Renal cortex interstitium (tissue), 11 donors: ENCODE data around the gene VAC14. TPM values are rescaled to one million over a fixed set of nuclear protein-coding genes. Genes with fewer than 3 reads are reported as not detected.
"Not testable (repeated sequence)": the region's sequence is repeated elsewhere in the genome, so short reads cannot be mapped to it uniquely, and the experiment has no call there.

Experiments
- DNase-seq, 11 donors: peaks; one replicate each; pipeline ENCODE4 v3.0.0-alpha.2; 2013; ENCODE audit warnings: low read depth in 9 of 11, low spot score in 4 of 11; ENCODE audit errors: extremely low read depth in 1 of 11
- polyA plus RNA-seq, 3 donors: library from polyadenylated mRNA; unstranded; fragments of 120-200 nt; gene quantifications; one replicate each; pipeline ENCODE4 v1.2.1, GENCODE V29; 2013; ENCODE audit not compliant: insufficient read length in 3 of 3

Gene VAC14
- polyA plus RNA-seq, 3 donors: 38.3 to 44.0 (median 44.0) TPM

DNA sequence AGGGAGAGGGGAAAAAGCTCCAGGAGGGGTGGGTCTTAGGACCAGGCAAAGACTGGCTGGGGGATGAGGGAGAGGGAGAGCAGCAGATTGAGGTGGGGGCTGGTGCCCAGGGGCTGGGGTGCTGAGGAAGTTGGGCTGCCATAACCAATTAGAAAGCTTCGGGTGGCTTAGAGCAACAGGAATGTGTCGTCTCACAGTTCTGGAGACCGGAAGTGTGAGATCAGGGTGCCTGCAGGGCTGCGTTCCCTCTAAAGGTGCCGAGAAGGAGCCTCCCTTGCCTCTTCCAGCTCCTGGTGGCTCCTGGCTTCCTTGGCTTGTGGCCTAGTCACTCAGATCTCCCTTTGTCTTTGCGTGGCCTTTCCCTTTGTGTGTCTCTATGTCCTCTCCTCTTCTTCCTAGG, 152.4 kb downstream of the VAC14 start:
- no peak for DNase-seq

DNA sequence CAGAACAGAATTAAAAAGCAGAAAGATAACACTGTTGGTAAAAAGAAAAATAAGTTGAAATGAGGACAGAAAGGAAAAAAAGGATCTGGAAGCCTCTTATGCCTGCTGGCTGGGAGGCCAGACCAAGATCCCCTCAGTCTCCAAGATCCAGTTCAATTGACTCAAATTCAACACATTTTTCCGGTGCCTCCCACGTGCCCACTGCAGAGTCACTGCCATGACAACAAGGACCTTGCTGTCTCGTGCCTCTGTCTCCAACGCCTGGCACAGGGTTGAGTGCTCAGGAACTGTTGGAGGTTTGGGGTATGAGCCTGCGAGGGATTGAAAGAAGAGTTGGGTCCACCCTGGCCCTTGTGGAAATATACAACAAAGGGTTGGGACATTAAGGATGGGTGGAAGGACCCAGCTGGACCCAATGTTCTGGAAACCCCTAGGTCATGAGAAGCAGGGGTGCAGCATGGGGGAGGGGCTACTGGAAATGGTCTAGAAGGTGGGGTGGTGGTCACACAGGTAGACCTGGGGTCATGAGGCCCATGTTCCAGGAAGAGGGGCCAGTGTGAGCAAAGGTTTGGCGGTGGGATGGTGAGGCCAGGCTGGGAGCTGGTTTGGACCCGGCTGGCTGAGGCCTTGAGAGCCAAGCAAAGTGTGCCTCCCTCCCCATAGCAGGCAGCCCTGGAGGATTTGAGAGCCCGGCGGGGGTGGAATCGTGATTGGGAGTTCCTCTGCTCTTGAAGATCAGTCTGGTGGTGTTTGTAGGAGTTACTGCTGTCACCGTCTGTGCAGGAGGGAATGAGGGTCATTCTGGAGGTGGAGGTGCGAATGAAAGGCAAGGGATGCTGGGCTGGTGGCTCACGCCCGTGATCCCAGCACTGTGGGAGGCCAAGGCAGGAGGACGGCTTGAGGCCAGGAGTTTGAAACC, 153.3 kb downstream of the VAC14 start:
- no peak for DNase-seq

GRCh38 chr16:70646260-70647241, 154.4 kb downstream of the VAC14 start, which contains the start of gene IL34:
TSS of gene IL34 (plus strand) at chr16:70646559. CDS start at chr16:70646948, 389 bp downstream.
- no peak for DNase-seq

GRCh38 chr16:70644763-70645597, 156.0 kb downstream of the VAC14 start:
- no peak for DNase-seq

- DNase-seq: not testable (repeated sequence)
Measured at GRCh38 chr16:70643264-70643663, 157.7 kb downstream of the VAC14 start.

- no peak for DNase-seq
Measured at GRCh38 chr16:70642633-70643032, 158.3 kb downstream of the VAC14 start.

DNA sequence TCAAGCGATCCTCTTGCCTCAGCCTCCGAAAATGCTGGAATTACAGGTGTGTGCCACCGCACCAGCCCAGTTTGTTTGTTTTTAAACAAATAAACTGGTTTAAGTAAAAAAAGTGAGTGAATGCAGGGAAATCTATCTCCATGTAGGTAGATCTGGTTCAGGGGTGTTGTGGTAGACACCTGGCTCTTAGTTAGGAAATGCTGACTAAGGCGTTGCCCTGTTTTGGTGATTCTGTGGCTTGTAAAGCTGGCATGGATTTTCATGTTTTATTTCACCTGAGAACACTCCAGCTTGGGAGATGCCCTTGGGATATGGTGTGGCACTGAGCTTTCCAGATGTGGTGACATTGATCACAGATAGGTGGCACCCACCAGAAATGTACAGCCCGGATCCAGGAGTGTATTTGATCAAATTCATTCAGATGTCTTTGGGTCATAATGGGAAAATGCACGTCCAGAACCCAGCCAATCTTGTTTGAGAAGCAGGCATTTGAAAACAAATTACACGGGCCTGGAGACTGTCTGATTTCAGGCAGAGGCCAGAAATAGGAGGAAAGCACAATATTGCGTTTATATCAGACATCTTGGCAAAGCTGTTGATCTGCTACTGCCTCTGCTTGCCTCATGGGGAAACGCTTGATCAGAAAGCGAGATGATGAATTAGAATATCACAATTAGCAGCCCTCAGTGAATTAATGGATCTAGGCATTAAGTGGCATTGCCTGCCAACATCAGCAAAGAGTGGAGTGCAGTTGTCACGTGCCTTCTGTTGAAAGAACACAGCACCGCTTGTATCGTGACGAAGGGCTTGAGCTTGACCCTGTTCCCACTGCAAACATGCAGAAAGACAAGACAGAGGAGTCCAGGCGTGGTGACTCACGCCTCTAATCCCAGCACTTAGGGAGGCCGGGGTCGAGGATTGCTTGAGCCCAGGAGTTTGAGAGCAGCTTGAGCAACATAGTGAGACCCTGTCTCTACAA, 161.9 kb downstream of the VAC14 start:
- DNase-seq: no peak

Other genes starting within 250 kb of the VAC14 start
- 1 to 10 TPM; 1.3 to 1.5 (median 1.5) TPM for gene IL34, start 154.6 kb downstream of the VAC14 start, polyA plus RNA-seq
- gene MTSS2, start 115.1 kb downstream of the VAC14 start, polyA plus RNA-seq: 10 to 100 TPM; 37.5 to 54.8 (median 40.7) TPM